SK-N-SH (cell line): Measurements from ENCODE around the gene XRCC6. TPM values are rescaled to one million over a fixed set of nuclear protein-coding genes. Genes with fewer than 3 reads are reported as not detected.

ENCODE experiments used
- CTCF ChIA-PET: fragments of 300-600, 350-600 bp; formaldehyde crosslinking; extraction: SDS; loops from one replicate; lab custom pipeline; 2021; lab: Yijun Ruan, JAX
- POLR2A ChIA-PET: fragments of 350-600 bp; sonication (Branson Sonifier 250); formaldehyde crosslinking; extraction: SDS; loops from one replicate; lab custom pipeline; 2020; ENCODE audit warnings: antibody characterized with exemption, inconsistent platforms; lab: Yijun Ruan, JAX
- DNase-seq: peaks from one replicate; pipeline ENCODE4 v3.0.0; 2012
- H2AFZ ChIP-seq: fragments of 200-600 bp; sonication (generic); 2 replicates; pipeline ENCODE4 v1.8.1; 2016; ENCODE audit warnings: antibody characterized with exemption, mild to moderate bottlenecking, low read depth
- H3F3A ChIP-seq: fragments of 200-600 bp; sonication (generic); replicated peaks from 2 replicates; pipeline ENCODE3; 2016; ENCODE audit warnings: antibody characterized with exemption, mild to moderate bottlenecking; ENCODE audit not compliant: insufficient read depth
- H3K27ac ChIP-seq, 2 experiments: fragments of 200-500 bp in 1 of 2; fragments of 200-600 bp in 1 of 2; sonication (Bioruptor generic) in 1 of 2; sonication (generic), shearing (Covaris generic) in 1 of 2; 2 replicates each; pipeline versions ENCODE4 v1.5.1 to v1.6.1; 2014 to 2016; ENCODE audit warnings: low read depth in 2 of 2, inconsistent platforms in 1 of 2, low read length in 1 of 2, mild to moderate bottlenecking in 1 of 2, mixed read lengths in 1 of 2
- H3K27me3 ChIP-seq: fragments of 200-600 bp; sonication (generic), shearing (Covaris generic); 2 replicates; pipeline ENCODE4 v1.6.1; 2016; ENCODE audit warnings: mixed run types; ENCODE audit not compliant: insufficient read depth
- H3K36me3 ChIP-seq, 2 experiments: fragments of 200-500 bp in 1 of 2; fragments of 200-600 bp in 1 of 2; sonication (Bioruptor generic) in 1 of 2; sonication (generic) in 1 of 2; replicated peaks in 1 of 2; 2 replicates each; pipeline versions ENCODE3 to v1.5.1; 2014 to 2016; ENCODE audit warnings: low read length in 1 of 2, mild to moderate bottlenecking in 1 of 2; ENCODE audit not compliant: insufficient read depth in 2 of 2, control insufficient read depth in 1 of 2
- H3K4me1 ChIP-seq, 2 experiments: fragments of 200-500 bp in 1 of 2; fragments of 200-600 bp in 1 of 2; sonication (Bioruptor generic) in 1 of 2; sonication (generic), shearing (Covaris generic) in 1 of 2; 2 replicates each; pipeline versions ENCODE4 v1.5.1 to v1.6.1; 2014 to 2016; ENCODE audit warnings: low read depth in 1 of 2, low read length in 1 of 2, mixed run types in 1 of 2; ENCODE audit not compliant: insufficient read depth in 2 of 2, control insufficient read depth in 1 of 2
- H3K4me2 ChIP-seq: fragments of 200-600 bp; sonication (generic), shearing (Covaris generic); 2 replicates; pipeline ENCODE4 v1.6.1; 2017; ENCODE audit warnings: mixed run types
- H3K4me3 ChIP-seq, 2 experiments: fragments of 200-500 bp in 1 of 2; fragments of 200-600 bp in 1 of 2; sonication (Bioruptor generic) in 1 of 2; sonication (generic), shearing (Covaris generic) in 1 of 2; 2 replicates each; pipeline versions ENCODE4 v1.5.1 to v1.8.1; 2014 to 2016; ENCODE audit warnings: low read depth in 2 of 2, inconsistent platforms in 1 of 2, low read length in 1 of 2, mild to moderate bottlenecking in 1 of 2, mixed read lengths in 1 of 2, moderate library complexity in 1 of 2
- H3K79me2 ChIP-seq: fragments of 200-600 bp; sonication (generic); 2 replicates; pipeline ENCODE4 v1.8.1; 2017; ENCODE audit warnings: mild to moderate bottlenecking; ENCODE audit not compliant: insufficient read depth
- H3K9ac ChIP-seq: fragments of 200-600 bp; sonication (generic); 2 replicates; pipeline ENCODE4 v1.6.1; 2017; ENCODE audit warnings: mixed run types
- H3K9me2 ChIP-seq: fragments of 200-600 bp; sonication (generic); 2 replicates; pipeline ENCODE4 v1.6.1; 2017; ENCODE audit warnings: mixed run types
- H3K9me3 ChIP-seq: fragments of 200-600 bp; sonication (generic); 2 replicates; pipeline ENCODE4 v1.6.1; 2017; ENCODE audit warnings: mixed run types, mild to moderate bottlenecking, moderate library complexity
- H4K20me1 ChIP-seq: fragments of 200-600 bp; sonication (generic); 2 replicates; pipeline ENCODE4 v1.6.1; 2017; ENCODE audit warnings: mild to moderate bottlenecking, mixed run types; ENCODE audit not compliant: insufficient read depth
- ELF1 ChIP-seq: IDR thresholded peaks from 2 replicates; pipeline ENCODE4 v1.4.0; 2012
- EZH2phosphoT487 ChIP-seq: fragments of 200-600 bp; sonication (generic); IDR thresholded peaks from 2 replicates; pipeline ENCODE4 v1.6.1; 2017; ENCODE audit warnings: low read depth, mixed run types, mild to moderate bottlenecking, antibody characterized with exemption, moderate library complexity, borderline replicate concordance
- FOSL2 ChIP-seq: IDR thresholded peaks from 2 replicates; pipeline ENCODE4 v1.4.0; 2012; ENCODE audit warnings: low read depth, mild to moderate bottlenecking, moderate library complexity, borderline replicate concordance
- FOXJ3 ChIP-seq: sonication (generic); formaldehyde crosslinking; IDR thresholded peaks from 2 replicates; pipeline ENCODE4 v1.5.1; 2020; ENCODE audit warnings: mild to moderate bottlenecking, missing genetic modification reagents
- FOXM1 ChIP-seq: IDR thresholded peaks from 2 replicates; pipeline ENCODE4 v1.4.0; 2012; ENCODE audit warnings: low read depth, mild to moderate bottlenecking
- GABPA ChIP-seq: IDR thresholded peaks from 2 replicates; pipeline ENCODE4 v1.4.0; 2012; ENCODE audit warnings: low read depth, mild to moderate bottlenecking
- MEF2A ChIP-seq: IDR thresholded peaks from 2 replicates; pipeline ENCODE4 v1.4.0; 2012; ENCODE audit warnings: low read depth, borderline replicate concordance
- NFIC ChIP-seq: IDR thresholded peaks from 2 replicates; pipeline ENCODE4 v1.4.0; 2012; ENCODE audit warnings: borderline replicate concordance
- NRF1 ChIP-seq: IDR thresholded peaks from 2 replicates; pipeline ENCODE4 v1.6.1; 2012; ENCODE audit warnings: low read depth, mild to moderate bottlenecking, low read length
- POLR2AphosphoS5 ChIP-seq: IDR thresholded peaks from 2 replicates; pipeline ENCODE4 v1.6.1; 2012; ENCODE audit warnings: low read depth, low read length
- RAD21 ChIP-seq: IDR thresholded peaks from 2 replicates; pipeline ENCODE4 v1.6.1; 2012; ENCODE audit warnings: mild to moderate bottlenecking, low read length
- RCOR1 ChIP-seq: fragments of 150-350 bp; IDR thresholded peaks from 2 replicates; pipeline ENCODE4 v1.6.1; 2017; ENCODE audit warnings: antibody characterized with exemption, low read length
- SIN3A ChIP-seq: IDR thresholded peaks from 2 replicates; pipeline ENCODE4 v1.6.1; 2012; ENCODE audit warnings: low read depth, mild to moderate bottlenecking, low read length, moderate library complexity, borderline replicate concordance
- TCF12 ChIP-seq: IDR thresholded peaks from 2 replicates; pipeline ENCODE4 v1.4.0; 2012
- TEAD4 ChIP-seq: IDR thresholded peaks from 2 replicates; pipeline ENCODE4 v1.4.0; 2012; ENCODE audit warnings: mild to moderate bottlenecking, borderline replicate concordance; ENCODE audit not compliant: insufficient read depth
- WGBS: methylation state at CpG from one replicate; pipeline ENCODE4 v1.1.6; 2017; ENCODE audit warnings: low lambda C conversion rate; 5-methylcytosine and 5-hydroxymethylcytosine counted together
- polyA plus RNA-seq, 3 experiments: library from polyadenylated mRNA; depleted of rRNA; stranded (reverse); fragments of >200 nt; gene quantifications; 2 replicates each; pipeline ENCODE4 v1.2.3, GENCODE V29; 2012
- TF ChIP-seq, protein P1 (sequence below): fragments of 200-600 bp; sonication (generic); IDR thresholded peaks from 2 replicates; pipeline ENCODE4 v1.6.1; 2017; ENCODE audit warnings: antibody characterized with exemption, mild to moderate bottlenecking, moderate library complexity
- TF ChIP-seq, protein P2 (sequence below): IDR thresholded peaks from 2 replicates; pipeline ENCODE4 v1.4.0; 2012; ENCODE audit warnings: low read depth, borderline replicate concordance
- TF ChIP-seq, protein P3 (sequence below): IDR thresholded peaks from 2 replicates; pipeline ENCODE4 v1.4.0; 2012; ENCODE audit warnings: low read depth
- TF ChIP-seq, protein P4 (sequence below): IDR thresholded peaks from 2 replicates; pipeline ENCODE4 v1.4.0; 2012; ENCODE audit warnings: low read depth, borderline replicate concordance
- TF ChIP-seq, protein P5 (sequence below): IDR thresholded peaks from 2 replicates; pipeline ENCODE4; 2012

Gene XRCC6
- polyA plus RNA-seq, 1 of the 3 experiments (the other 2 are of a cell fraction): 78.1 TPM

DNA sequence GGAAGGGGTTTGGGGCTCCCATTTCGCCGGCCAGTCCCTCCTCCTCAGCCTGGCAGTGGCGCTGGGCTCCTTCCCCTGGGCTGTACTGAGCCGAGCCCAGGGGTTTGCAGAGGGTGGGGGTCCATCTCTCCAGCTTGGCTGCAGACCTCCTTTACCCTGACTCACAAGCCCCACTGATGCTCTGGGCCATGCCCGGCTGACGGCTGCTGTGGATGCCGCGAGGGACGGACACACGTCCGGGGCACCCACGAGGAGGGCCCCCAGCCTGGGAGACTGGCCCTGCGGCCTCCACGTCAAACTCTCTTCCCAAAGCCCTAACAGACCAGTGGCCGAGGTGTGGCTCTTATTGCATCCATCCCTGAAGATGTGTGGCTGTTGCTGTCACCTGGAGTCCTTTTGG is 45.6 kb upstream of the XRCC6 start:
- no peak for DNase-seq
- Histone ChIP-seq H2AFZ (no peak overlapping the region), H3F3A (no peaks in the 10 kb centered on the region), H3K9me2 (no peaks in the 10 kb centered on the region), H3K27ac (no peak overlapping the region), H3K79me2 (no peaks in the 10 kb centered on the region), H3K27me3 (no peaks in the 10 kb centered on the region), H3K4me1 (no peaks in the 10 kb centered on the region; a peak in 1 of 4 replicates), H4K20me1 (no peaks in the 10 kb centered on the region), H3K9me3 (no peaks in the 10 kb centered on the region), H3K4me3 (no peak overlapping the region), H3K4me2 (no peak overlapping the region), H3K9ac (no peak overlapping the region), H3K36me3 (no peaks in the 10 kb centered on the region)
- POLR2A ChIA-PET: no interaction called here
- CTCF ChIA-PET: interaction anchor here (1.5 to 1.7 kb wide), 2 partner anchors 13 to 22 kb away, joined by 5 to 10 read pairs; partner anchors contain the start of gene PMM1
- TF ChIP-seq, protein P1, sequence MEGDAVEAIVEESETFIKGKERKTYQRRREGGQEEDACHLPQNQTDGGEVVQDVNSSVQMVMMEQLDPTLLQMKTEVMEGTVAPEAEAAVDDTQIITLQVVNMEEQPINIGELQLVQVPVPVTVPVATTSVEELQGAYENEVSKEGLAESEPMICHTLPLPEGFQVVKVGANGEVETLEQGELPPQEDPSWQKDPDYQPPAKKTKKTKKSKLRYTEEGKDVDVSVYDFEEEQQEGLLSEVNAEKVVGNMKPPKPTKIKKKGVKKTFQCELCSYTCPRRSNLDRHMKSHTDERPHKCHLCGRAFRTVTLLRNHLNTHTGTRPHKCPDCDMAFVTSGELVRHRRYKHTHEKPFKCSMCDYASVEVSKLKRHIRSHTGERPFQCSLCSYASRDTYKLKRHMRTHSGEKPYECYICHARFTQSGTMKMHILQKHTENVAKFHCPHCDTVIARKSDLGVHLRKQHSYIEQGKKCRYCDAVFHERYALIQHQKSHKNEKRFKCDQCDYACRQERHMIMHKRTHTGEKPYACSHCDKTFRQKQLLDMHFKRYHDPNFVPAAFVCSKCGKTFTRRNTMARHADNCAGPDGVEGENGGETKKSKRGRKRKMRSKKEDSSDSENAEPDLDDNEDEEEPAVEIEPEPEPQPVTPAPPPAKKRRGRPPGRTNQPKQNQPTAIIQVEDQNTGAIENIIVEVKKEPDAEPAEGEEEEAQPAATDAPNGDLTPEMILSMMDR: no peak
- no peak for TF ChIP-seq POLR2AphosphoS5
- TF ChIP-seq MEF2A: no peak
- TF ChIP-seq GABPA: no peak
- TF ChIP-seq ELF1: no peak
- TF ChIP-seq RAD21: no peak
- TF ChIP-seq EZH2phosphoT487: no peak
- no peak for TF ChIP-seq SIN3A
- TF ChIP-seq FOXM1: no peak
- TF ChIP-seq, protein P2, sequence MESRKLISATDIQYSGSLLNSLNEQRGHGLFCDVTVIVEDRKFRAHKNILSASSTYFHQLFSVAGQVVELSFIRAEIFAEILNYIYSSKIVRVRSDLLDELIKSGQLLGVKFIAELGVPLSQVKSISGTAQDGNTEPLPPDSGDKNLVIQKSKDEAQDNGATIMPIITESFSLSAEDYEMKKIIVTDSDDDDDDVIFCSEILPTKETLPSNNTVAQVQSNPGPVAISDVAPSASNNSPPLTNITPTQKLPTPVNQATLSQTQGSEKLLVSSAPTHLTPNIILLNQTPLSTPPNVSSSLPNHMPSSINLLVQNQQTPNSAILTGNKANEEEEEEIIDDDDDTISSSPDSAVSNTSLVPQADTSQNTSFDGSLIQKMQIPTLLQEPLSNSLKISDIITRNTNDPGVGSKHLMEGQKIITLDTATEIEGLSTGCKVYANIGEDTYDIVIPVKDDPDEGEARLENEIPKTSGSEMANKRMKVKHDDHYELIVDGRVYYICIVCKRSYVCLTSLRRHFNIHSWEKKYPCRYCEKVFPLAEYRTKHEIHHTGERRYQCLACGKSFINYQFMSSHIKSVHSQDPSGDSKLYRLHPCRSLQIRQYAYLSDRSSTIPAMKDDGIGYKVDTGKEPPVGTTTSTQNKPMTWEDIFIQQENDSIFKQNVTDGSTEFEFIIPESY: no peak
- TF ChIP-seq RCOR1: no peak
- WGBS: no CpG with 5 or more reads among the region's 15 CpGs

DNA sequence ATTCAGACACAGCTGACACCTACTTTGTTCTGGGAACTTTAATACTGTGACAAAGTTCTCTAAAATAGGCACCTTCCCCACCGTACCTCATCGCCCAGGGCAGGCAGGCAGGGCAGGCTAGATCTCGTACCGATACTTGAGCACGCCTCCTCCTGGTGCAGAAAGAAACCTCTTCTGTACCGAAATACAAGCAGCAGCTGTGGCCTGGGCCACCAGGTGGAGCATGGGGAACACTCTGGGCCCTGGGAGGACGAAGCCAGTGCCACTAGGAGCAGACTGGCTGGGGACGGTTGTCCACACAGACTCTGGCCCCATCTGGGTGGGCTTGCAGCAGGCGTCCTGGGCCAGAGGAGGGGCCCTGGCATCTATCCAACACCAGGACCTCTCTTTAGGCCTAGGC is 44.2 kb upstream of the XRCC6 start:
- Histone ChIP-seq H4K20me1 (no peaks in the 10 kb centered on the region), H3K27me3 (no peaks in the 10 kb centered on the region), H3K4me3 (no peak overlapping the region), H3K4me1 (no peaks in the 10 kb centered on the region; a peak in 1 of 4 replicates), H3F3A (no peaks in the 10 kb centered on the region), H2AFZ (no peak overlapping the region), H3K9ac (no peak overlapping the region), H3K27ac (no peak overlapping the region), H3K9me2 (no peaks in the 10 kb centered on the region), H3K36me3 (no peaks in the 10 kb centered on the region), H3K4me2 (no peak overlapping the region), H3K79me2 (no peaks in the 10 kb centered on the region), H3K9me3 (no peaks in the 10 kb centered on the region)
- ChIA-PET CTCF (interaction anchor here (0.5 to 1.7 kb wide), 4 partner anchors 12 to 81 kb away, joined by 3 to 10 read pairs (median 4); partner anchors contain the start of gene PMM1), POLR2A (interaction anchor here (1.3 kb wide), 1 partner anchor 13 kb away, joined by 4 read pairs; the partner anchor contains the start of gene PMM1)
- WGBS: 100% methylated on average over 2 of the region's 9 CpGs
- DNase-seq: peak; percentile 58
- TF ChIP-seq RAD21 (peak; percentile 50), SIN3A (no peak), GABPA (no peak), TEAD4 (no peak), FOSL2 (no peak), NRF1 (no peak), NFIC (no peak), FOXJ3 (CRISPR knock-in tag) (no peak), TCF12 (no peak)
- TF ChIP-seq, protein P3, sequence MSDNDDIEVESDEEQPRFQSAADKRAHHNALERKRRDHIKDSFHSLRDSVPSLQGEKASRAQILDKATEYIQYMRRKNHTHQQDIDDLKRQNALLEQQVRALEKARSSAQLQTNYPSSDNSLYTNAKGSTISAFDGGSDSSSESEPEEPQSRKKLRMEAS: no peak
- TF ChIP-seq, protein P1: peak; percentile 39
- TF ChIP-seq, protein P4, sequence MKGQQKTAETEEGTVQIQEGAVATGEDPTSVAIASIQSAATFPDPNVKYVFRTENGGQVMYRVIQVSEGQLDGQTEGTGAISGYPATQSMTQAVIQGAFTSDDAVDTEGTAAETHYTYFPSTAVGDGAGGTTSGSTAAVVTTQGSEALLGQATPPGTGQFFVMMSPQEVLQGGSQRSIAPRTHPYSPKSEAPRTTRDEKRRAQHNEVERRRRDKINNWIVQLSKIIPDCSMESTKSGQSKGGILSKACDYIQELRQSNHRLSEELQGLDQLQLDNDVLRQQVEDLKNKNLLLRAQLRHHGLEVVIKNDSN: no peak
- TF ChIP-seq, protein P5, sequence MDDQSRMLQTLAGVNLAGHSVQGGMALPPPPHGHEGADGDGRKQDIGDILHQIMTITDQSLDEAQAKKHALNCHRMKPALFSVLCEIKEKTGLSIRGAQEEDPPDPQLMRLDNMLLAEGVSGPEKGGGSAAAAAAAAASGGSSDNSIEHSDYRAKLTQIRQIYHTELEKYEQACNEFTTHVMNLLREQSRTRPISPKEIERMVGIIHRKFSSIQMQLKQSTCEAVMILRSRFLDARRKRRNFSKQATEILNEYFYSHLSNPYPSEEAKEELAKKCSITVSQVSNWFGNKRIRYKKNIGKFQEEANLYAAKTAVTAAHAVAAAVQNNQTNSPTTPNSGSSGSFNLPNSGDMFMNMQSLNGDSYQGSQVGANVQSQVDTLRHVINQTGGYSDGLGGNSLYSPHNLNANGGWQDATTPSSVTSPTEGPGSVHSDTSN: no peak
